IMR-90 (cell line): ENCODE measurements around the gene GRID1. TPM values are rescaled to one million over a fixed set of nuclear protein-coding genes. Genes with fewer than 3 reads are reported as not detected.
"Not testable (repeated sequence)": the region's sequence is repeated elsewhere in the genome, so short reads cannot be mapped to it uniquely, and the experiment has no call there.

Source experiments
- ATAC-seq: fragments of 200-7000 bp; cut with Tn5 transposase; 2 replicates; pipeline ENCODE4 v1.9.1; 2020; ENCODE audit warnings: low read depth, mild to moderate bottlenecking, moderate library complexity
- BruUV-seq: library from RNA; stranded (reverse); fragments of 400-500 nt; replicated peaks from 2 replicates; lab custom pipeline; 2021; lab: Mats Ljungman, UMichigan
- CTCF ChIA-PET: fragments of 300-600 bp; formaldehyde crosslinking; extraction: SDS; loops from one replicate; lab custom pipeline; 2021; ENCODE audit warnings: antibody characterized with exemption; lab: Yijun Ruan, JAX
- POLR2A ChIA-PET: fragments of 300-600 bp; sonication (Branson Sonifier 250); formaldehyde crosslinking; loops from one replicate; lab custom pipeline; 2022; ENCODE audit warnings: antibody characterized with exemption; ENCODE audit not compliant: unreplicated experiment; lab: Charles Lee
- DNase-seq: peaks from one replicate; pipeline ENCODE4 v3.0.0; 2013
- H2AFZ ChIP-seq: replicated peaks from 2 replicates; pipeline ENCODE3; 2013; ENCODE audit warnings: low read length, mild to moderate bottlenecking; ENCODE audit not compliant: poor library complexity
- H2AK5ac ChIP-seq: 2 replicates; pipeline ENCODE4 v1.6.1; 2013; ENCODE audit warnings: low read depth, low read length, inconsistent platforms
- H2AK9ac ChIP-seq: replicated peaks from 2 replicates; pipeline ENCODE3; 2013; ENCODE audit warnings: mild to moderate bottlenecking, low read depth, low read length, moderate library complexity; ENCODE audit not compliant: poor library complexity
- H2BK120ac ChIP-seq: 2 replicates; pipeline ENCODE4 v1.6.1; 2013; ENCODE audit warnings: low read depth, low read length, inconsistent platforms
- H2BK15ac ChIP-seq: 3 replicates; pipeline ENCODE4 v1.6.1; 2013; ENCODE audit warnings: low read depth, low read length, inconsistent platforms
- H2BK20ac ChIP-seq: 2 replicates; pipeline ENCODE4 v1.6.1; 2013; ENCODE audit warnings: low read depth, mild to moderate bottlenecking, inconsistent platforms, low read length, moderate library complexity
- H2BK5ac ChIP-seq: 2 replicates; pipeline ENCODE4 v1.6.1; 2013; ENCODE audit warnings: mild to moderate bottlenecking, low read depth, low read length, inconsistent platforms; ENCODE audit not compliant: poor library complexity, severe bottlenecking
- H3K14ac ChIP-seq: replicated peaks from 2 replicates; pipeline ENCODE4 v1.6.1; 2013; ENCODE audit warnings: low read depth, low read length, inconsistent platforms
- H3K18ac ChIP-seq: 2 replicates; pipeline ENCODE4 v1.6.1; 2013; ENCODE audit warnings: low read depth, low read length, control low read depth
- H3K23ac ChIP-seq: 2 replicates; pipeline ENCODE4 v1.6.1; 2013; ENCODE audit warnings: low read depth, low read length, inconsistent platforms
- H3K27ac ChIP-seq: 2 replicates; pipeline ENCODE4 v1.5.1; 2013; ENCODE audit warnings: mild to moderate bottlenecking, control low read depth, low read length; ENCODE audit not compliant: insufficient read depth
- H3K27me3 ChIP-seq: 2 replicates; pipeline ENCODE4 v1.6.1; 2013; ENCODE audit warnings: low read length; ENCODE audit not compliant: control insufficient read depth, insufficient read depth
- H3K36me3 ChIP-seq: 2 replicates; pipeline ENCODE4 v1.6.1; 2013; ENCODE audit warnings: low read length, mixed read lengths; ENCODE audit not compliant: control insufficient read depth, insufficient read depth
- H3K4ac ChIP-seq: 2 replicates; pipeline ENCODE4 v1.6.1; 2013; ENCODE audit warnings: low read depth, low read length, inconsistent platforms
- H3K4me1 ChIP-seq: 2 replicates; pipeline ENCODE4 v1.6.1; 2013; ENCODE audit warnings: low read length, mixed read lengths; ENCODE audit not compliant: control insufficient read depth, insufficient read depth
- H3K4me2 ChIP-seq: 2 replicates; pipeline ENCODE4 v1.6.1; 2013; ENCODE audit warnings: low read depth, mild to moderate bottlenecking, control low read depth, low read length, moderate library complexity
- H3K4me3 ChIP-seq: 2 replicates; pipeline ENCODE4 v1.5.1; 2013; ENCODE audit warnings: low read depth, mild to moderate bottlenecking, control low read depth, low read length, moderate library complexity; ENCODE audit not compliant: insufficient read depth
- H3K56ac ChIP-seq: 2 replicates; pipeline ENCODE4 v1.6.1; 2013; ENCODE audit warnings: low read length, inconsistent platforms; ENCODE audit not compliant: insufficient read depth; ENCODE audit errors: extremely low read depth
- H3K79me1 ChIP-seq, 2 experiments: 2 replicates each; pipeline ENCODE4 v1.6.1; 2013; ENCODE audit warnings: low read length in 2 of 2, inconsistent platforms in 1 of 2, low read depth in 1 of 2
- H3K9ac ChIP-seq: 2 replicates; pipeline ENCODE4 v1.6.1; 2013; ENCODE audit warnings: low read depth, low read length, control low read depth
- H3K9me1 ChIP-seq: 2 replicates; pipeline ENCODE4 v1.6.1; 2013; ENCODE audit warnings: low read length, inconsistent platforms; ENCODE audit not compliant: insufficient read depth
- H3K9me3 ChIP-seq: 2 replicates; pipeline ENCODE4 v1.6.1; 2013; ENCODE audit warnings: low read length; ENCODE audit not compliant: control insufficient read depth, insufficient read depth
- H4K20me1 ChIP-seq: 2 replicates; pipeline ENCODE4 v1.6.1; 2013; ENCODE audit warnings: low read length, inconsistent platforms; ENCODE audit not compliant: insufficient read depth
- H4K5ac ChIP-seq: 2 replicates; pipeline ENCODE4 v1.6.1; 2013; ENCODE audit warnings: mild to moderate bottlenecking, low read depth, low read length, control low read depth
- H4K8ac ChIP-seq, 2 experiments: 2 replicates each; pipeline ENCODE4 v1.6.1; 2013; ENCODE audit warnings: low read depth in 2 of 2, low read length in 2 of 2, control low read depth in 1 of 2, inconsistent platforms in 1 of 2
- H4K91ac ChIP-seq: 2 replicates; pipeline ENCODE4 v1.6.1; 2013; ENCODE audit warnings: low read depth, low read length, inconsistent platforms; ENCODE audit not compliant: insufficient read depth
- WGBS, 2 experiments: methylation state at CpG; one replicate each; pipeline versions ENCODE4 v1.1.5 to v1.1.7; 2013; ENCODE audit warnings: missing lambda C conversion rate in 2 of 2; ENCODE audit not compliant: insufficient read length in 1 of 2; ENCODE audit errors: extremely low coverage in 2 of 2; 5-methylcytosine and 5-hydroxymethylcytosine counted together
- dilution Hi-C: fragments of 300-500 bp; cut with HindIII; formaldehyde crosslinking; loops from one replicate; pipeline ENCODE4 v1.14.3; 2018; ENCODE audit warnings: low sequenced_read_pairs; ENCODE audit not compliant: unreplicated experiment
- in situ Hi-C: fragments of 300-500 bp; cut with MboI; formaldehyde crosslinking; loops from 3 replicates; pipeline ENCODE4 v1.14.3; 2019; ENCODE audit warnings: low sequenced_read_pairs, inconsistent platforms, mixed read lengths
- intact Hi-C: fragments of 100-400 bp; cut with micrococcal nuclease; formaldehyde crosslinking; loops from 2 replicates; pipeline ENCODE4 v1.10.0; 2022
- polyA plus RNA-seq, 3 experiments: library from polyadenylated mRNA; depleted of rRNA; stranded (reverse); fragments of >200 nt; gene quantifications; 2 replicates each; pipeline ENCODE4 v1.2.3, GENCODE V29; 2012; ENCODE audit warnings: low replicate concordance in 1 of 3
- total RNA-seq: library from RNA; depleted of rRNA; stranded (reverse); fragments of >200 nt; gene quantifications from 2 replicates; pipeline ENCODE4 v1.2.3, GENCODE V29; 2012

GRID1 gene
- total and polyA plus RNA-seq, 2 of the 4 experiments (the other 2 are of a cell fraction), result not detected

GRCh38 chr10:86076497-86076896 lies 290.1 kb downstream of the GRID1 start:
- H2BK5ac ChIP-seq, ATAC-seq, BruUV-seq, H3K9me1 ChIP-seq, H3K9ac ChIP-seq, H2AK9ac ChIP-seq, H3K14ac ChIP-seq, POLR2A ChIA-PET, H3K56ac ChIP-seq, H4K91ac ChIP-seq, dilution Hi-C loops, H3K4ac ChIP-seq, H2BK120ac ChIP-seq, H2BK20ac ChIP-seq, H2AK5ac ChIP-seq, H4K5ac ChIP-seq, in situ Hi-C loops, H3K4me3 ChIP-seq, H3K79me1 ChIP-seq, H3K27me3 ChIP-seq, intact Hi-C loops, H3K27ac ChIP-seq, H3K4me1 ChIP-seq, CTCF ChIA-PET, H2BK15ac ChIP-seq, H3K23ac ChIP-seq, H3K18ac ChIP-seq, H2AFZ ChIP-seq, H4K20me1 ChIP-seq, H3K9me3 ChIP-seq, H3K4me2 ChIP-seq, H4K8ac ChIP-seq, H3K36me3 ChIP-seq, DNase-seq: not testable (repeated sequence)
- 90% methylated on average over 2 of the region's 4 CpGs; no CpG with 5 or more reads in 1 of the 2 experiments for WGBS, 2 experiments
